DMS79 treated with DMSO at 0.1 percent for 48 hours (cell line): ENCODE measurements around the gene RAB39A.
A peak's percentile ranks its signal among the peaks of the same experiment; 100 is the strongest.
"Not testable (repeated sequence)": the region's sequence is repeated elsewhere in the genome, so short reads cannot be mapped to it uniquely, and the experiment has no call there.

Experiments used
- DNase-seq: peaks from one replicate; lab custom pipeline; 2025; lab: John Stamatoyannopoulos, UW

Gene RAB39A, protein sequence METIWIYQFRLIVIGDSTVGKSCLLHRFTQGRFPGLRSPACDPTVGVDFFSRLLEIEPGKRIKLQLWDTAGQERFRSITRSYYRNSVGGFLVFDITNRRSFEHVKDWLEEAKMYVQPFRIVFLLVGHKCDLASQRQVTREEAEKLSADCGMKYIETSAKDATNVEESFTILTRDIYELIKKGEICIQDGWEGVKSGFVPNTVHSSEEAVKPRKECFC

DNA sequence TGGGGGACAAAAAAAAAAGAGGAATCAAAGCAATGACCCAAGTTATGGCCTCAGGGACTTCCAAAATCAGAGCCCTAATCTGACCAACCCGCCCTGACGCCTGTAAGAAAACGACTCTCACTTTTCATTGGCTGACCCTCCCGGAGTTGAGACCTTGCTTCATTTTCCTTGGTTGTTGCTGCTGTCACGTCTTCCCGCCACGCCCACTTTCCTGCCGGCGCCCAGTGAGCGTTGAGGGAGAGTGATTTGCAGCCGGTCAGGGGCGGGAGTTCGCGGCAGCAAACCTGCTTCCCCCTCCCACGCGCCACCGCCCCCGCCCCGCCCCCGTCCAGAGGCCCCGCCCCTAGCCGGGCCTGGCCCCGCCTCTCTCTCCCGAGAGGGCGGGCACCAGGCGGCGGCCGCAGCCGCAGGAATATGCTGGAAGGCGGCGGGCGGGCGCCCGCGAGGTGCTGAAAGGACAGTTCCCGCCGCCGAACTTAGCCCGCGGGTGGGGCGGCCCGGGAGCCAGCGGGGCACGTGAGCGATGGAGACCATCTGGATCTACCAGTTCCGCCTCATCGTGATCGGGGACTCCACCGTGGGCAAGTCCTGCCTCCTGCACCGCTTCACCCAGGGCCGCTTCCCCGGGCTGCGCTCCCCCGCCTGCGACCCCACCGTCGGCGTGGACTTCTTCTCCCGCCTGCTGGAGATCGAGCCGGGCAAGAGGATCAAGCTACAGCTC lies at the start of gene RAB39A:
TSS of gene RAB39A (plus strand) at position 403 of the 721 bp plus-strand sequence. CDS start at position 524, 121 bp downstream.
- DNase-seq: peak; percentile 99

DNA sequence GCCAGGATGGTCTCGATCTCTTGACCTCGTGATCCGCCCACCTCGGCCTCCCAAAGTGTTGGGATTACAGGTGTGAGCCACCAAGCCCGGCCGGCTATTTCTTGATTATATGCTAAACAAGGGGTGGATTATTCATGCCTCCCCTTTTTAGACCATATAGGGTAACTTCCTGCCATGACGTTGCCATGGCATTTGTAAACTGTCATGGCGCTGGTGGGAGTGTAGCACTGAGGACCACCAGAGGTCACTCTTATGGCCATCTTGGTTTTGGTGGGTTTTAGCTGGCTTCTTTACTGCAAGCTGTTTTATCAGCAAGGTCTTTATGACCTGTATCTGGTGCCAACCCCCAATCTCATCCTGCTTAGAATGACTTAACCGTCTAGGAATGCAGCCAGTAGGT lies 46.8 kb upstream of the RAB39A start:
- DNase-seq: not testable (repeated sequence)

DNA sequence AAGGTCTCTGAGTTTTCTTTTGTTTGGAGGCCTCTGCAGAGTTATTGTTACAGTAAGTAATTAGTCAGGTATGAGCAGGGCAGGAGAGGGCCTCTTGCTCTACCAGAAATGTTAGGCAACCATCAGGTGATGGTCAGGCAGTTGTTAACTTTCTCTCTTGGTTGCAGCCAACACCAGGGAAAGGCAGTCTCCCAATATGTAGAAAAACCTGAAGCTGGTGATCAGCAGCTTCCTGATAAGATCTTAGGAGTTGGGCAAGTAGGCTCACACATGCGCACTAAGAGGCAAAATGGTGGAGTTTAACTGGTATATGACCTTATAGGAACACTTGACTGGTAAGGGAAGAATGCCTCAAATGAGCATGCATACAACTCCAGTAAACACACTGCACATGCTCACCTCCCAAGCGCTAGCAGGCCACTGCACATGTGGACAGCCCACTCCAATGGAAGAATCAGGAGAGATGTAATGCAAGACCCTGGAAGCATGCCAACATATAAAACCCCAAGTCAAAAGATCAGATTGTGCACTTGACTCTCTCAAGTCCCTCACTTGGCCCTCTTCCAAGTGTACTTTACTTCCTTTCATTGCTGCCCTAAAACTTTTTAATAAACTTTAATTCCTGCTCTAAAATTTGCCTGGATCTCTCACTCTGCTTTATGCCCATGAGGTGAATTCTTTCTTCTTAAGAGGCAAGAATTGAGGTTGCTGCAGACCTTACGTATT lies 46.0 kb upstream of the RAB39A start:
- DNase-seq: peak; percentile 87

DNA sequence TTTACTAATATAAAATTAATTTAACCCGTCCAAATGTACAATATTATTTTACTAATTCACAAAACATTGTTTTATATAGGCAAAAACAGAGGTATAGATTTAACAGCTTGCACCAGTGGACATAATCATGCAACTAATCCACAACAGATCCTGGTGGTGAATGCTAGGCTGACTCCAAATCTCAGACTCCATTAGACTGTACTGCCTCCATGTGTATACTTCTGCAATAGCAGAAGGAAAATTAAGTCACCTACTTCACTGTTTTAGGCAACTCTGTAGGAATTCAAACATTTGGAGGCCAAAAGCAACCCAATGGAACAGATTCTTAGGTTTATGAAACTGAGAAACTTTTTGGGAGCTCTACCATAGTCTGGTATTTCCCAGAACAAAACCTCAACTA lies 30.0 kb upstream of the RAB39A start:
- no peak for DNase-seq

DNA sequence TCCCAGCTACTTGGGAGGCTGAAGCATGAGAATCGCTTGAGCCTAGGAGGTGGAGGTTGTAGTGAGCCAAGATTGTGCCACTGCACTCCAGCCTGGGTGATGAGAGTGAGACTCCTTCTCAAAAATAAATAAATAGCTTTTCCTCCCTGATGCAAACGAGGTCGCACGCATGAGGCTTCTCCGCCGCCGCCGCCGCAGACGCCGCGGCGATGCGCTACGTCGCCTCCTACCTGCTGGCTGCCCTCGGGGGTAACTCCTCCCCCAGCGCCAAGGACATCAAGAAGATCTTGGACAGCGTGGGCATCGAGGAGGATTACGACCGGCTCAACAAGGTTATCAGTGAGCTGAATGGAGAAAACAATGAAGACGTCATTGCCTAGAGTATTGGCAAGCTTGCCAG lies 20.0 kb upstream of the RAB39A start:
- DNase-seq: no peak

DNA sequence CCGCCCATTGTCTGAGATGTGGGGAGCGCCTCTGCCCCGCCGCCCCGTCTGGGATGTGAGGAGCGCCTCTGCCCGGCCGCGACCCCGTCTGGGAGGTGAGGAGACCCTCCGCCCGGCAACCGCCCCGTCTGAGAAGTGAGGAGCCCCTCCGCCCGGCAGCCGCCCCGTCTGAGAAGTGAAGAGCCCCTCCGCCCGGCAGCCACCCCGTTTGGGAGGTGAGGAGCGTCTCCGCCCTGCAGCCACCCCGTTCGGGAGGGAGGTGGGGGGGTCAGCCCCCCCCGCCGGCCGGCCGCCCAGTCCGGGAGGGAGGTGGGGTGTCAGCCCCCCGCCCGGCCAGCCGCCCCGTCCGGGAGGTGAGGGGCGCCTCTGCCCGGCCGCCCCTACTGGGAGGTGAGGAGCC lies 15.8 kb upstream of the RAB39A start:
- not testable (repeated sequence) for DNase-seq

DNA sequence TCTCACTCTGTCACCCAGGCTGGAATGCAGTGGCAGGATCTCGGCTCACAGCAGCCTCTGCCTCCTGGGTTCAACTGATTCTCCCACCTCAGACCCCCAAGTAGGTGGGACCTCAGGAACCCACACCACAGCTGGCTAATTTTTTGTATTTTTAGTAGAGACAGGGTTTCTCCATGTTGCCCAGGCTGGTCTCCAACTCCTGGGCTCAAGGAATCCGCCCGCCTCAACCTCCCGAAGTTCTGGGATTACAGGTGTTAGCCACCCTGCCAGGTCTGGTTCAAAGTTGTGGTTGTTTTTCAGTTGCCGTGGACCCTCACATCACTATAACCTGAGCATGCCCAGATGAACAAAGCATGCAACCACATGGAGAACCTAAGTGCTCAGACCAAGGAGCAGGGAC lies 13.0 kb upstream of the RAB39A start:
- DNase-seq: no peak

DNA sequence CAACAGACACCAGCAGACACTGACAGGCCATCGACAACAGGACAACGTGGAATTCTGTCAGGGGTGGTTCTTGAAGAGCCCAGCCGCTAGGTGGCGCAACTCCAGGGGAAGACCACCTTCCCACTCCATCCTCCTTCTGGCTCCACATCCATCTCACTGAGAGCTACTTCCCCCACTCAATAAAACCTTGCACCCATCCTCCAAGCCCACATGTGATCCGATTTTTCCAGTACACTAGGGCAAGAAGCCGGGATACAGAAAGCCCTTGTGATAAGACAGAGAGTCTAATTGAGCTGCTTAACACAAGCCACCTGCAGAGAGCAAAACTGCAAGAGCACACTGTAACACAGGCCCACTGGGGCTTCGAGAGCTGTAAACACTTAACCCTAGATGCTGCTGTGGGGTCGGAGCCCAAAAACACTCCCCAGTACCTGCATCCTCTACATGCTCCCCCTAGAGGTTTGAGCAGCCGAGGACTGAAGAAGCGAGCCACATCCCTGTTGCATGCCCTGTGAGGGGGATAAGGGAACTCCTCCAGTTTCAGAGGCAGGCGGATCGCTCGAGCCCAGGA lies 11.5 kb upstream of the RAB39A start:
- DNase-seq: no peak

DNA sequence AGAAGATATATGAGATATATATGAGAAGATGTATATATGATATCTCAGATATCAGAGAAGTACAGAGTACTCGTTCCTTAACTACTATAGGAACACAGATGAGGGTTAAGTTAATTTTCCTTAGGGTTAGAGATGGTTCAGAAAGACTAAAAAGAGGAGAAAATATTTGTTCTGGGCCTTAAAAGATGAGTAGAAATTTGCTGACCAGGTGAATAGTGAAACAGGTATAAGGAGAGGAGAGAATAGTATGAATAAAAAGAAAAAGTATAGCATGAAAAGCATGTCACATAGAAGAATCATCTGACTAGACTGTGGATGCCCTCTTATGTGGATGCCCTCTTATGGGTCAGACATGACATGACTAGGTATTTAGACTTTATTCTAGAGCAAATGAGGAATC lies 6.3 kb upstream of the RAB39A start:
- DNase-seq: no peak

DNA sequence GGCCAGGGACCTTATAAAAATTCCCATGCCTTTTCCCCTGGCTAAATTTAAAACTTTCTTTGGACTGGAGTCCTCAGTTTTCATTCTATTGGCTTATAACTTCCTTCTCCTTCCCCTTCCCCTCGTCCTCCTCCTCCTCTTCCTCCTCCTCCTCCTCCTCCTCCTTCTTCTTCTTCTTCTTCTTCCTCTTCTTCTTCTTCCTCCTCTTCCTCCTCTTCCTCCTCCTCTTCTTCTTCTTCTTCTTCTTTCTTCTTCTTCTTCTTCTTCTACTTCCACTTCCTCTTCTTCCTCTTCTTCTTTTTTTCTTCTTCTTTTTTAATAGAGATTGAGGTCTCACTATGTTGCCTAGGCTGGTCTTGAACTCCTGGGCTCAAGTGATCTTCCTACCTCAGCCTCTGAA lies 4.7 kb upstream of the RAB39A start:
- not testable (repeated sequence) for DNase-seq

DNA sequence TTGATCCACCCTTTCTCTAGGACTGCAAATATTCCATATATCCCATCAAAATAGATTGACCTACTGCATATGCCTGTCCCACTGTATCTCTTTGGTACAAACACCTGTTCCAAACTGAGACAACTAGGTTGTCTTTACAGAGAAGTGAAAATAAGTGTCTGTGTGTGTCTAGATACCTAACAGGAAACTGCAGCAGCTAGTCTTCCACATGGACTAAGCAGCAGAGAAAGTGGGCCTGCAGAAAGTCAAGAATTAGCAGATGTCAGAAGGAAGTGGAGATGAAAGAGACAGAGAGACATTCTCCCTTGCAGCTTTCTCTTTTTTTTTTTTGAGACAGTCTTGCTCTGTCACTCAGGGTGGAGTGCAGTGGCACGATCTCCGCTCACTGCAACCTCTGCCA lies 3.9 kb upstream of the RAB39A start:
- DNase-seq: no peak

DNA sequence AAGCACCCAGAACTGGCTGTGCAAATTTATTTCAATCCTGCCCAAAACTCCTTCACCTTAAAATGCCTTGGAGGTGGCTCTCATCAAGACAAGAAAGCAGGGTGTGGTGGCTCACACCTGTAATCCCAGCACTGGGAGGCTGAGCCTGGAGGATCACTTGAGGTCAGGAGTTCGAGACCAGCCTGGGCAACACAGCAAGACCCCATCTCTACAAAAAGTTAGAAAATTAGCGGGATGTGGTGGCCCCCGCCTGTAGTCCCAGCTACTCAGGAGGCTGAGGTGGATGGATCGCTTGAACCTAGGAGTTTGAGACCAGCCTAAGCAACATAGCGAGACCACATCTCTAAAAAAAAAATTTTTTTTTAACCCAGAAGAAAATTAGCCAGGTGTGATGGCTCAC lies 689 bp upstream of the RAB39A start:
- no peak for DNase-seq

DNA sequence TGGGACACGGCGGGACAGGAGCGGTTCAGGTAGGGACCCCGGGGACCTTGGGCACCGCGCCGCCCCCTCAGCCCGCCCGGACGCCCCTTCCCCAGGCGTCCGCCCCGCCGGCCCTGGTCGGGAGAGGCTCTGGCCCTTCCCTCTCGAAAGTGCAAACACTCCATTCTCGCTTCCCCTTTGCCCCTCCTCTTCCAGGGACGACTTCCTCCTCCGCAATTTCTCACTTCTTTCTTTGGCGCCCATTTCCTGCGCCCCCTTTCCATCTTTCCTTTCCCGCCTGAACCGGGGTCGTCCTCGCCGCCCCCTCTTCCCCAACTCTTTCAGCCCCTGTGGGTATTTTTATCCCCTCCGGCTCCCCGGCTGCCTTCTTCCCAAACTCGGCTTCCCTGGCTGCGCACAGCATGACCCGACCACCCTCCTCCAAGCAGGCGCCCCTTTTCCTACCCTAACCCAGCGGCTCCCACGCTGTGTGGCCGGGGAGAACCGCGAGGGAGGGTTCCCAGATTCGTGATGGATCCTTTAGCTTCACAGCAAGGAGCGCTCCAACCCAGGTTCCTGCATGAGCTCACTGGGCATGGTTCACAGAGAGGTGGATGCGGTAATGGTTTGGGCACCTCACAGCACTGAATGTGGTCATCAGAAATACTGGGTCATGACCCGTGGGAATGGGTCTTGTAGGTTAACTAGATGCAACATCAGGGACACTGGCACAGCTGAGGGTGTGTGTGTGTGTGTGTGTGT lies 689 bp downstream of the RAB39A start:
- peak; percentile 58 for DNase-seq

DNA sequence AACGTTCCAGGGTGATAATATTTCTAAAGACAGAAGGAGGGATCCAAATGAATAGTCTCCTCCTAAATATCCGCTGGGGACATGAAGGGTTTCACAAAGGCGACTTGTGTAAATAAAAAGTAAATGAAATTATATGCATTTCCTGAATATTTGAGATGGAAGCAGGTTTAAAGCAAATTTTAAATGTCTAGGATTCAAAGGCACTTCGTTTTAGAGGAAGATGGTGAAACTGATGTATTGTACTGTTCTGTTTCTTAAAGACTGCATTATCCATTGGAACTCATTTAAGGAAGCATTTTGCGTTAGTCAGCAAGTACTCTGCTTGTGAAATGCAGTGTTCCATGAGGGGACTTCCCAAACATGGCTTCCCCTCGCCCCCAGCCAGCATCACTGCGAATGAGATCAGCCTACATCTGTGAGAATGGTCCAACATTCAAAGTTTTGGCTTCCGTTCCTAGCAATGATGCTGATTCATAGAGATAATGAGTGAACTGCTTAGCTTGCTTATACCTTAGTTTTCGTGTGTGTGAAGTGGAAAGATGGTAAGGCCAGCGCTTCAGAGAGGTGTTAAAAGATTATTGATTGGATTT lies 1.5 kb downstream of the RAB39A start:
- peak; percentile 35 for DNase-seq

DNA sequence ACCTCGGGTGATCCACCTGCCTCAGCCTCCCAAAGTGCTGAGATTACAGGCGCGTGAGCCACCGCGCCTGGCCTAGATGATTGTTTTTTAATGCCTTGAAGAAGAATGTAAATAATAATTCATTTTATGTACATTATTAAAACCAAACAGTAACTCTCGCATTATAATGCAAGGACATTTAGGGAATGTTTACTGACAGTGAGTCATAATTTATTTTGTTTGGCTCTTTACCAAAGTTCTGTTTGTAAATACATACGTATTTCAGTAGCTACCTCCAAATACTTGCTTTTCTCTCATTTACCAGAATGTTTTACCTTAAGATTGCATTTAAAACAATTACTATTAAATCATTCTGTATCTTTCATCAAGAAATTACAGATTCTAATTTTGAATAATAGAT lies 3.0 kb downstream of the RAB39A start:
- no peak for DNase-seq

DNA sequence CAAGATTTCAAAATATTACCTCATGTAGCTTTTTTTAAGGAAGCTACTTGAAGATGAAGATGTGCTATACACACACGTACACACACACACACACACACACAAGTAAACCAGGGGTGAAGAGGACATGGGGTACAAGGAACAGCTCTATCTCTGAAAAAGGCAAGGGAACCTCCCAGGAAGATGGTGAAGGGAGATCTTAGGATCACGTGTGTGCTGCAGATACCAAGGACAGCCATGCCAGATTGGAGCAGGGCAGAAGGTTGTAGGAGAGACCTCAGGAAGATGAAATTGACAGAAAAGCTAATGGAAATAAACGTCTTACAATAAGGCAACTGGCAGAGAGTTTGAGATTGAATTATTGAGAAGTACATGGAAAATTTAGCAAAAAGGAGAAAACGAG lies 19.7 kb downstream of the RAB39A start:
- no peak for DNase-seq

DNA sequence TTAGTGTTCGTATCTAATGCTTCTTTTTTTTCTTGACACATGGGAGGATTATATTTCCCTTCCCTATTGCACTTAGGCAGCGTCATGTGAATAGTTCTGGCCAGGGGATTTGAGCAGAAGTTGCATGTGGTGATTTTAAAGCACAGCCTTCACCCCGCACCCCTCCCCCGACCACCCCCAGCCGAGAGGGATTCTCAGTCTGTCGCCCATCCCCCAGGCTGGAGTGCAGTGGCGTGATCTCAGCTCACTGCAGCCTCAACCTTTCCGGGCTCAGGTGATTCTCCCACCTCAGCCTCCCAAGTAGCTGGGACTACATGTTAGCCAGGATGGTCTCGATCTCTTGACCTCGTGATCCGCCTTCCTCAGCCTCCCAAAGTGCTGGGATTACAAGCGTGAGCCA lies 20.1 kb downstream of the RAB39A start:
- not testable (repeated sequence) for DNase-seq

DNA sequence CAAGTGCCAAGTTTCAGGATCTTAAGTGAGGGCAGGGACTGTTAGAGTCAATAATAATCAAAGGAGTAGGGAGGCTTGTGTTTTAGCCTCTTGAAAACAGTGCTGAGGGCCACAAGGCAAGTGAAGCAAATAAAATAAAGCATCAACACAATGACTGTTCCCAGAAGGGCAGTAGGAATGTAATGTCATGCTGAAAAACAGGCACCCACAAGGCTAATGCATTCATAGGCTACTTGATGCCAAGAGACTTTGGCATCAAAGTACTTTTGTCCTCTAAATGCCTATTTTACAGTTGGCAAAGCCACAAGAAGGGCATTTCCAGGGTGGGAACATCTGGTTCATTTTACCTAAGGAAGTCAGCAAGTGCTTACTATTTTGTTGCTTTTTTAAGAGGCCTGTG lies 22.9 kb downstream of the RAB39A start:
- peak; percentile 98 for DNase-seq

DNA sequence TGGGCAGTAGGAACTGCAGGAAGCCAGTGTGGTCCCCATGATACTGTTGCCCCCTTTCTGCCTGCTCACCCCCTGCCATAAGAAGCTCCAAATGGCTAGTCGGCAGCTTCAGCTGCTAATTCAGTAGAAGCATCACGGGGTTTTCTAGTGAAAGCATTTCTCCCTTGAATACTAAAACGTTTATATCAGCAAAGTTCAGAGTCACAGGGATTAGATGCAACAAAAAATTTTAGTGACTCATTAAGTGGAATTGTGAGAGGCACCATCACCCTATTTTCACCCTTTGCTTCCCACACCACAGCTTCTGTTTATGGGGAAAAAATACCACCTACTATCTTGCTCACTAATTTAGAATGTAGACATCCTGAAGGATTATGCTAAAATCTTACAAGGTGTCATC lies 25.2 kb downstream of the RAB39A start:
- no peak for DNase-seq

DNA sequence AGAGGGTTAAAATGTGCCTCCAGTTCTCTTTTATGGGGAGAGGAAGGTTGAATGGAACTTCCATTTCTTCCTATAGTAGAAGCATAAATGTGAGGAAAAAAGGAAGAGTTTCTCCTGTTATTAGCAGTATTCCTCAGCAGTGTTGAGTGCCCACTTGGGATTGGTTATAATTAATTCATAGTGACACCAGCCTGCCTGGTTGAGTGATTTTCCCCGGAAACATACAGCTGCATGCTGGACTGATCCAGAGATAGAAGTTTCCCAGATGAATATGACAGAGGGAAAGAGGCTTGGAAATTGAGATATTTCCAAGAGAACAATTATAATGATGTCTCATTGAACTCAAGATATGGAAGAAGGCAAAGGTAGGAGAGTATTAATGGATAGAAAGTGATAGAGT lies 28.3 kb downstream of the RAB39A start:
- DNase-seq: no peak

DNA sequence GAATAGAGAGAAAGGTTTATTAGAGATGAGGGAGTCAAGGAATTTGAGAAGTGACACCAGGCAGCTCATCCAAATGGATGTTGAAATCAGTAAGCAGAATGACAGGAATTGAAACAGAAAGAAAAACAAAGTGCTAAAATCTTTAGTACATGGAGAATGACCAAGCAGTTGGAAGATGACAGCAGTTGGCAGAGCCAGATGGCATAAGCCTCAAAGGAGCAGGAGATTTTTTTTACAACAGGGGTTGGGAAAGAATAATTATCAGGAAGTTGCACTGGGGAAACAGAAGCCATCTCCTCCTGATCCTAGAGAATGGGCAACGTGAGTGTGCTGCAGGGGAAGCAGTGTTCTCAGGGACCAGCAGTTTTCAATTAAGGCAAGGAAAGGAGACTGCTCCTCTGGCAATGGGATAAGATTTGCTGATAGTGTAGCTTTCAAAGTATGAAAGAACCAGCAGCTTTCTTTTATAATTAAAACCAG lies 28.9 kb downstream of the RAB39A start:
- no peak for DNase-seq

DNA sequence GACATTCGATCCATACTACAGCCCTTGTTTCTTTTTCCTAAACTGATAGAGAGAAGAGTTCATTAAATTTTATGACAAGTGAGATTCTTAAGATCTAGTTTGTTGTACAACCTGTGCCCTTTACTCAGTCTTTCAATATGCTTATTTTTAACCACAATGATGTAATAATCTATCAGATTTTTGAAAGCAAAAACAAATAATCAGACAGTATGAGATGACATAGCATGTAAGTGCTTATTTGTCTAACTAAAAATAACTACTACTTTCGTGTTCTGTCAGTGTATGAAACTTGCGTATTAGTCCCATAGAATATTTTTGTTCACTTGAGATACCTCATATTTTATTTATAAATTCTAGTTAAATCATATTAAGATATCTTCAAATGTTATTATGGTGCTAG lies 33.2 kb downstream of the RAB39A start:
- no peak for DNase-seq
